Fibroblast of skin of right biceps (primary cell): ENCODE data around the gene PPP3R2.
"Not testable (repeated sequence)": the region's sequence is repeated elsewhere in the genome, so short reads cannot be mapped to it uniquely, and the experiment has no call there.

Source experiments
- DNase-seq: peaks from one replicate; pipeline ENCODE4 v3.0.0-alpha.2; 2013

Gene PPP3R2

GRCh38 chr9:101587332-101588043 lies 7.3 kb downstream of the PPP3R2 start:
- DNase-seq: peak; percentile 25

DNA sequence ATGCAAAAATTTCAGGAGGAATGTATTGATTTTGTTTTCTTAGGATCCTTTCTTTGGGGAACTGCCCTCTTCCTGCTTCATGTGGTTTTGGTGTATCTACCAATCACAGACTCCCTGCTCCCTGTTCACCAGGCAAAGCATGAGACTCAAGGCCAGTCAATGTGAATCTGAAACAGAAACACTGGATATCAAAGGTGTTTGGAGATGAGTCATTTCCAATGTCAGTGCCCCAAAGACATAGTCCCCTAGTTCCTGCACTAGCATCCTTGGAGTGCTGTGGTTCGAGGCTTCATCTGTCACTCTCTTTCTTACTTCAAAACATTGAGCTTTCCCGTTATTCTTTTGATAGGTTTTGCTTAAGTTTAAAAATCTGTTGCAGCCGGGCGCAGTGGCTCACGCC lies 8.1 kb downstream of the PPP3R2 start:
- DNase-seq: no peak

- no peak for DNase-seq
Observed at GRCh38 chr9:101585740-101586139, 9.0 kb downstream of the PPP3R2 start.

- peak; percentile 84 for DNase-seq
Observed at GRCh38 chr9:101582553-101582952, 12.2 kb downstream of the PPP3R2 start.

- DNase-seq: no peak
Observed at GRCh38 chr9:101579711-101580545, 14.8 kb downstream of the PPP3R2 start.

GRCh38 chr9:101578378-101578777 lies 16.4 kb downstream of the PPP3R2 start:
- no peak for DNase-seq

GRCh38 chr9:101574731-101575333 lies 19.9 kb downstream of the PPP3R2 start:
- DNase-seq: no peak

- DNase-seq: no peak
Observed at GRCh38 chr9:101572316-101572715, 22.5 kb downstream of the PPP3R2 start.

- DNase-seq: no peak
Observed at GRCh38 chr9:101571114-101571513, 23.7 kb downstream of the PPP3R2 start.

- DNase-seq: no peak
Observed at GRCh38 chr9:101569741-101570501, 24.8 kb downstream of the PPP3R2 start.

DNA sequence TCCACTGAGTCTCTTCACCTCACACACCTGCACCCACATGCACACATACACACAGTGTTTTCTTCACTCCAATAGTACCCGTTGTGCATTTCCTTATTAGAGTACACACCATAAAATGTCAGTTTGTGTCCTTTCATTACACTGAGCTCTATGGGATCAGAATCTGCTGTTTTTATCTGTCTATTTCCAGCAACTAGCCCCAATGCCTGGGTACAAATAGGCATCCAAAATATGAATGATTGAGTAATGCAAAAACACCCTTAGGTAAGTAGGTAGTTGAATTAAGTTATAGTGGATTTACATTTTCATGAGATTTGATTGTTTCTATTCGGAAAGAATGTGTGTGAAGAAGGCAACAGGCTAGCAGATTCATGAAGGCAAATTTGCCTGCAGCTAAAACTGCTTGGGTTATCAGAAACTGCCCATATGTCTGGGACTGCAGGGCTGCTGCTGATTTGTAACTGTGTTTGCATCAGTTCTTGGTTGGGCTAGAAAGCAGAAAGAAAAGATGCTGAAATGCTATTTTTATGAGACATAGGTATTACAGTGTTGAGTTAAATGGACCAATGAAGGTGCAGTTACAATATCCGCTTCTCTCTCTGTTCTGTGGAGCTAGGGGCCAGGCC lies 26.9 kb downstream of the PPP3R2 start:
- no peak for DNase-seq

- DNase-seq: peak; percentile 53
Observed at GRCh38 chr9:101566904-101567724, 27.7 kb downstream of the PPP3R2 start.

DNA sequence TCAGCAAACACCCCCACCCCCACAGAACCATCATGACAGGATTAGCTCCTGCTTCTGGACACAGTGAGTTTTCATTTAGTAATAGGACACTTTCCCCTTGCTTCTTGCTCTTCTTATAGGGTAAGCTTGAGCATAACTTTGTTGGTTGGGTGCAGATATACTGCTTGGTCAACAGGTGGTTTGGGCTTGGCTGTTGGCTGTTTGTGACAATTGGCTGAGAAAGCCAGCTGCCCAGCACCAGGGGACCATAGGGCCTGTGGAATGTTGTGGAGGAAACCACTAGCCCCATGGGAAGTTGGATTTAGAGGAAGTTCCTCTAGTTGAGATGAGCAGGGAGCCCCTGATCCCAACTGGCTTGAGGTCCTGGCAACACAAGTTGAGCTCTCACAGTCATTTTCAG lies 30.5 kb downstream of the PPP3R2 start:
- DNase-seq: no peak

GRCh38 chr9:101562966-101563365 lies 31.8 kb downstream of the PPP3R2 start:
- no peak for DNase-seq

DNA sequence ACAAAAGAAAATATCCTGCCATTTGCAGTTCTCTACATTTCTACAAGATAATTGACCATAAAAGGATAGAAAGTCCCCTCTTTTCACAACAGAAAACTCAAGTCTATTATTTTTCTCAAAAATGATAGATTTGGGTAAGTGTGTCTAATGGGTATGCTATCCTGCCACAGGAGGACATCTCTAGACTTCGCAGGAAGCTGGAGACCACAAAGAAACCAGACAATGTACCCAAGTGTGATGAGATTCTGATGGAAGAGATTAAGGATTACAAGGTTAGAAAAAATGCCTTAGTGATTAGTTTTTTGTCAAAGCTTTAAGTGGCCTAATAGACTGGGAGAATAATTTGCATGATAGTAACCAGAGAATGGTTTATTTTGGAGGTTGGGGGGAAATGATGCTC lies 33.0 kb downstream of the PPP3R2 start:
- DNase-seq: no peak

- not testable (repeated sequence) for DNase-seq
Observed at GRCh38 chr9:101549472-101550098, 45.2 kb downstream of the PPP3R2 start.

GRCh38 chr9:101543098-101543735 lies 51.6 kb downstream of the PPP3R2 start:
- DNase-seq: no peak
